ENCODE measurements around the gene MARCHF6.

MARCHF6 gene

DNA sequence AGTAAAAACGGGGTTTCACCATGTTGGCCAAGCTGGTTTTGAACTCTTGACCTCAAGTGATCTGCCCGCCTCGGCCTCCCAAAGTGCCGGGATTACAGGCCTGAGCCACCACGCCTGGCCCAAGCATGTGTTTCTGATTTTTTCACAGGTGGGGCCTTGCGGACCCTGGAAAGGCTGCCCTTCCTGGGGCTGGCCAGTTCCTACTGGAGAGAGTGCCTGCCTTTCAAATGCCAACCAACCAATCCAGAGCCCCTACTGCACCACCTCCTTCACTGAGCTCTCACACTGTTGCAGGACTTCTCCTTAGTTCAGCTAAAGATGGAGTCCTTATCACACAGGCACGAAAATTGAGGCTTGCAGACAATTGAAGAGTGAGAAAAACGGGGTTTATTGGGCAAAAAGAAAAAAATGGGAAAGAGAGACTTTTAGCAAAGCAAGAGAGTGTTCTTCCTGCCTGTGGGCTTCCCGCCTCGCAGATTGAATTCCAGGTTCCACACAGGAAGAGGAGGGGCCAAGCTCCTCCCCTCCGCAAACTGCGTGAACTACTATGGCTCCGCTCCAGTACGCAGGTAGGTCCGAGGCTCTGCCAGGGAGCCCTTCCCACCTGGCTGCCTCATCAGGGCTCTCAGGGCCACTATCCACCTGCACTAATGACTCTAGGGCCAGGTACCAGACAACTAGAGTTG is 37.5 kb upstream of the MARCHF6 start:
- TF ChIP-seq, protein P1, sequence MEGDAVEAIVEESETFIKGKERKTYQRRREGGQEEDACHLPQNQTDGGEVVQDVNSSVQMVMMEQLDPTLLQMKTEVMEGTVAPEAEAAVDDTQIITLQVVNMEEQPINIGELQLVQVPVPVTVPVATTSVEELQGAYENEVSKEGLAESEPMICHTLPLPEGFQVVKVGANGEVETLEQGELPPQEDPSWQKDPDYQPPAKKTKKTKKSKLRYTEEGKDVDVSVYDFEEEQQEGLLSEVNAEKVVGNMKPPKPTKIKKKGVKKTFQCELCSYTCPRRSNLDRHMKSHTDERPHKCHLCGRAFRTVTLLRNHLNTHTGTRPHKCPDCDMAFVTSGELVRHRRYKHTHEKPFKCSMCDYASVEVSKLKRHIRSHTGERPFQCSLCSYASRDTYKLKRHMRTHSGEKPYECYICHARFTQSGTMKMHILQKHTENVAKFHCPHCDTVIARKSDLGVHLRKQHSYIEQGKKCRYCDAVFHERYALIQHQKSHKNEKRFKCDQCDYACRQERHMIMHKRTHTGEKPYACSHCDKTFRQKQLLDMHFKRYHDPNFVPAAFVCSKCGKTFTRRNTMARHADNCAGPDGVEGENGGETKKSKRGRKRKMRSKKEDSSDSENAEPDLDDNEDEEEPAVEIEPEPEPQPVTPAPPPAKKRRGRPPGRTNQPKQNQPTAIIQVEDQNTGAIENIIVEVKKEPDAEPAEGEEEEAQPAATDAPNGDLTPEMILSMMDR (IDR thresholded peaks at IDR 0.05; ENCODE audit: low read depth, low read length, missing control alignments) = no peak
- no peak for DNase-seq (ENCODE audit: extremely low read depth, low read depth)
- no peak overlapping the region for H3K4me3 ChIP-seq (replicated peaks; ENCODE audit: low read depth, low read length)

DNA sequence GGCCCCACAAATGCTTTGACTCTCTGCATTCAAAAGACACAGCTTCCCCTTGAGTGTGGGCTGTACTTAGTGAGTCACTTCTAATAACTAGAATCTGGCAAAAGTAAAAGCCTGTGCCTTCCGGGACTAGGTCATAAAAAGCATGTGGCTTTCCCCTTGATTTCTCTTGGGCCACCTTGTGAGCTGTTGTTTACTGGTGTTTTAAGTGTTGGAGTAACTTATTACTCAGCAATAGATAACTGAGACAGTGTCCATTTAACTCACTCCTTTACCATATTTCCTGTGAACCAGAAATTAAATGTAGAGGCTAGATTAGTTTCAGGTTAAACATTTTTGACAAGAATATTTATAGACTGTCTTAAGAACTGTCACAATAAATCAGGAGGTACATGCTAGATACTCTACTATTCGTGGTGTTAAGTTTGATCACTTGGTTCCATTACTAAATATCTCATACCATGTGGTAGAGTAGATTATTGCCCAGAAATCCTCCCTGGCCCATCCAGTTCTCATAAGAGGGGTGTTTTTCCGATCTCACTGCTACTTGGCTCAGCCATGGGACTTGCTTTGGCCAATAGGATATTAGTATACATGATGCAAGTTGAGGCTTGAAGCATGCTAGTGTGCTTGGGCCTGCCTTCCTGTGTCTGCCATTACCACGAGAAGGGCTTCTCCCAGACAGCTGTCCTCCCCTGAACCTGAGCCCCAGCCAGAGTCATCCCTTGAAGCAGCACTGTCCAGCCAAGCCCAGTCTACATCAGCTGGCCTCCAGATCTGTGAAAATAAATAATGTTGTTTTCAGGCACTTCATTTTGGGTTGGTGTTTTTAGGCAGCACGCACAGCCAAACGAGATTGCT is 35.4 kb upstream of the MARCHF6 start:
- DNase-seq (ENCODE audit: extremely low read depth, low read depth) = peak; percentile 76
- no peak overlapping the region for H3K4me3 ChIP-seq (replicated peaks; ENCODE audit: low read depth, low read length)
- TF ChIP-seq, protein P1 (IDR thresholded peaks at IDR 0.05; ENCODE audit: low read depth, low read length, missing control alignments) = no peak

DNA sequence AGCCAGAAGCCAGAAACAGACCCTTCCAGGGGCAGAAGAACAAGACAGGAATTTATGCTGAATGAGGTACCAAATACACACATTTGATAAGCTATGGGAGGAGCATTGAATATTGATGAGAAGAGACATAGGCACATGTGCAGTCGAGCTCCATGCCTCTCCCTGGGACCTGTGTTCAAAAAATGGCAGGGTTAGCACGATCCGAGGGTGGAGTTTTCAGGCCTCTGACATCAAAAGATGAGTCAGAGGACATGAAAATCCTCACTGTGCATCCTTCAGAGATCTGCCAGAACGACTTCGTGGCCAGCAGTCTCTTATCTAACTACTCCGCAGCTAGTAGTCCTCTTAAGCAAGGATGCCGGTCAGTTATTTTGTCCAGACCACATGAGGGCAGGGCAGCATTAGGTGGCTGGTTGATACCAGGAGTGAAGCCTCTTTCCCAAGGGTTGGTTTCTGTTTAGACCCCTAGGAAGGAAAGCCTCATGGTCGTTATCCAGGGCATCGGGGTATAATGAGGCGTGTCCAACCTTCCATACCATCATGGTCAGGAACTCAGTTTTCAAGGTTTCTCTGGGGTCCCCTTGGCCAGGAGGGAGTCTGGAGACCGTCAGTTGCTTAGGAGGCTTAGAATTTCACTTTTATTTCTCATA is 34.2 kb upstream of the MARCHF6 start:
- H3K4me3 ChIP-seq (replicated peaks; ENCODE audit: low read depth, low read length) = no peak overlapping the region
- no peak for DNase-seq (ENCODE audit: extremely low read depth, low read depth)
- TF ChIP-seq, protein P1 (IDR thresholded peaks at IDR 0.05; ENCODE audit: low read depth, low read length, missing control alignments) = no peak

DNA sequence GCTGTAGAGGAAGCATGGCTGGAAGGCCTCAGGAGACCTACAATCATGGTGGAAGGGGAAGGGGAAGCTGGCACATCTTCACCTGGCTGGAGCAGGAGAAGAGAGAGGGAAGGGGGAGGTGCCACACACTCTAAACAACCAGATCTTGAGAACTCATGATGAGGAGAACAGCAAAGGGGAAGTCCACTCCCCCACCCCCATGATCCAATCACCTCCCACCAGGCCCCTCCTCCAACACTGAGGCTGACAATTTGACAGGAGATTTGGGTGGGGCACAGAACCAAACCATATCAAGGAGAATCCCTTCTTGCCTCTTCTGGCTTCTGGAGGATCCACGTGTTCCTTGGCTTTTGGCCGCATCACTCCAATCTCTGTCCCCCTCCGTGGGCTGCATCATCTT is 32.7 kb upstream of the MARCHF6 start:
- no peak for DNase-seq (ENCODE audit: extremely low read depth, low read depth)
- TF ChIP-seq, protein P1 (IDR thresholded peaks at IDR 0.05; ENCODE audit: low read depth, low read length, missing control alignments) = no peak

DNA sequence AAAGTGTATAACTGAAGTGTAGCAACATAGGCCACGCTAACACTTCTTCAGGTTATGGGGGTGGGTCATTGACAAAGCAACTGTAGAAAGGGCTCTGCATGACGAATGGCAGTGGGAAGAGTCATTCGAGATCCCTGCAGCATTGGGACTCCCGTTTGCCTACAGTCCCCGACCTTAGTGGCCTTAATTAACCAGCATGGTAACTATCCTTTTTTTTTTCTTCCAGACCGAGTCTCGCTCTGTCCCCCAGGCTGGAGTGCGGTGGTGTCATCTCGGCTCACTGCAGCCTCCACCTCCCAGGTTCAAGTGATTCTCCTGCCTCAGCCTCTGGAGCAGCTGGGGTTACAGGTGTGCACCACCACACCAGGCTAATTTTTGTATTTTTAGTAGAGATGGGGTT is 31.6 kb upstream of the MARCHF6 start:
- DNase-seq (ENCODE audit: extremely low read depth, low read depth) = no peak
- no peak overlapping the region for H3K4me3 ChIP-seq (replicated peaks; ENCODE audit: low read depth, low read length)
- TF ChIP-seq, protein P1 (IDR thresholded peaks at IDR 0.05; ENCODE audit: low read depth, low read length, missing control alignments) = no peak

More for the DNA sequence above, 32.7 kb upstream of the MARCHF6 start:
- H3K4me3 ChIP-seq (replicated peaks; ENCODE audit: low read depth, low read length) = no peak overlapping the region

DNA sequence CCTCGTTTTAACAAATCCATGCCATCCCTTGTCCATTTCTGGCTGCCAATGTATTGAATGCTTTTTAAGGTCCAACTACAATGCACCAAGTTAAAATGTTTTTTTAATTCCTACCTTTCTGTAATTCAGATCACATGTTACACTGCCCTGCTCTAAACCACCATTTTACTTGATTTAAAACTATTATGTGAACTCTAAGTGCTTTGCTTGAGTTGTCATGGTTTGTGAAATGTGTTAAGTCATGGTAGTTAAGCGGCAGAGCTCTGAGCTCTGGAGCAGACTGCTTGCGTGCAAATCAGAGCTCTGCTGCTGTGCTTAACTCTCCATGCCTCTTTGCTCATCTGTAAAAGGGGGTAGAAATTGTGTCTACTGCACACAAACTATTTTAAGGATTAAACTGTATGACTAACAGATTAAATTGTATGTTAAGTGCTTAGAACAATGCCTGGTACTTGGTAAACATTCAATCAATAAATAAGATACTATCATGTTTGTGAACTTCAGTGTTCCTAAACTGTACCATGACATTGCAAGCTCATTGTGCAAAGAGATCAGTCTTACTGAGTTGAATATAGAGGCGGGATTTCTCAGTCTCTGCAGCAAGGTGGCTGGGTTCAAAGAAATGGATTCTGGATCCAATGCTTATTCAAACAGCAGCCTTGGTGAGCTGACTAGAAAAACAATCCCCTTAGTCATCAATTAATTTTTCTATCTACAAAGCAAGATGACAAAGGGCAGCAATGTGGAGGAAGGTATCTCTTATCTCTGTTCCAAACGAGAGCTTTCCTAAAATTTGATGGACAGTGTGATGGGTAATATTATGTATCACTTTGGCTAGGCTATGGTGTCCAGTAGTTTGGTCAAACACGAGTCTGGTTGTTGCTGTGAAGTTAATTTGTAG is 29.7 kb upstream of the MARCHF6 start:
- DNase-seq (ENCODE audit: extremely low read depth, low read depth) = no peak
- H3K4me3 ChIP-seq (replicated peaks; ENCODE audit: low read depth, low read length) = no peak overlapping the region
- TF ChIP-seq, protein P1 (IDR thresholded peaks at IDR 0.05; ENCODE audit: low read depth, low read length, missing control alignments) = no peak
